Left cardiac atrium (tissue), 4 donors: Measurements from ENCODE around the gene NBEAL2. TPM values are rescaled to one million over a fixed set of nuclear protein-coding genes. Genes with fewer than 3 reads are reported as not detected.

ENCODE experiments used
- ATAC-seq, 2 donors: fragments of 200-7000 bp; cut with Tn5 transposase; one replicate each; pipeline ENCODE4 v1.9.1; 2020; ENCODE audit warnings: mild to moderate bottlenecking in 2 of 2, moderate library complexity in 2 of 2
- DNase-seq: peaks from one replicate; pipeline ENCODE4 v3.0.0-alpha.2; 2020
- intact Hi-C, 2 donors: fragments of 100-400 bp; cut with DNase I; formaldehyde crosslinking; loops; one replicate each; pipeline versions ENCODE4 v1.14.1 to v1.15.1; 2022 to 2023
- long read RNA-seq: library from polyadenylated mRNA; unstranded; transcript quantifications from one replicate; pipeline ENCODE4 v2.0.0, GENCODE V29; 2021
- total RNA-seq, 2 donors: library from RNA; stranded (reverse); fragmentation: NEBNext Ultra II Directional; extraction: Animal tissue kit (Norgen Biotek cat#: 25700); gene quantifications; one replicate each; pipeline ENCODE4 v1.2.1, GENCODE V29; 2021
- donor health status: DM: no; HTN: yes; CAD: no.
- donor health status: DM: no; HTN: yes; CAD: no; lungs with severe emphysema.
- donor health status: DM: yes; HTN: yes; CAD: no.
- donor health status: Dilated cardiomyopathy.

Gene NBEAL2
- total RNA-seq, result 10 to 100 TPM; 17.1 to 23.9 TPM
- long read RNA-seq, partial matches to known transcripts, result 0 of 2 reads
- long read RNA-seq, other reads (novel, unspliced or antisense), result 2 of 2 reads

- intact Hi-C loops, result no loop called here
Measured at GRCh38 chr3:46978985-46979944, at the start of gene NBEAL2. TSS of gene NBEAL2 (plus strand) at chr3:46979666. CDS start at chr3:46979862, 196 bp downstream.

GRCh38 chr3:46930166-46930944, 49.1 kb upstream of the NBEAL2 start:
- DNase-seq (no peak), ATAC-seq (no peak)
- intact Hi-C loops, result no loop called here

More at GRCh38 chr3:46978985-46979944, at the start of gene NBEAL2:
- ATAC-seq, result peak; percentile 84 to 86
- DNase-seq, result peak; percentile 98

GRCh38 chr3:46930945-46931403, 48.5 kb upstream of the NBEAL2 start:
- no peak for DNase-seq
- intact Hi-C loops, result no loop called here
- no peak for ATAC-seq

- no peak for ATAC-seq
- intact Hi-C loops, result no loop called here
- peak; percentile 67 for DNase-seq
Measured at GRCh38 chr3:46931631-46932331, 47.7 kb upstream of the NBEAL2 start.

- DNase-seq, result no peak
- no peak for ATAC-seq
- intact Hi-C loops, result no loop called here
Measured at GRCh38 chr3:46932455-46933225, 46.8 kb upstream of the NBEAL2 start.

- DNase-seq (no peak), ATAC-seq (no peak)
- intact Hi-C loops, result no loop called here
Measured at GRCh38 chr3:46933261-46933660, 46.2 kb upstream of the NBEAL2 start.

GRCh38 chr3:46934072-46934471, 45.4 kb upstream of the NBEAL2 start:
- intact Hi-C loops, result no loop called here
- DNase-seq (no peak), ATAC-seq (peak in 1 of 2 donors; percentile 2)

- ATAC-seq (peak; percentile 35 to 53), DNase-seq (peak; percentile 78)
- intact Hi-C loops, result no loop called here
Measured at GRCh38 chr3:46934498-46935167, 44.8 kb upstream of the NBEAL2 start.

GRCh38 chr3:46935168-46935858, 44.2 kb upstream of the NBEAL2 start:
- DNase-seq (peak; percentile 91), ATAC-seq (peak; percentile 91 to 94)
- intact Hi-C loops, result no loop called here

- intact Hi-C loops, result no loop called here
- no peak for ATAC-seq
Measured at GRCh38 chr3:46935989-46936558, 43.4 kb upstream of the NBEAL2 start.

GRCh38 chr3:46936733-46937250, 42.7 kb upstream of the NBEAL2 start:
- ATAC-seq (no peak), DNase-seq (no peak)
- intact Hi-C loops, result no loop called here

More at GRCh38 chr3:46935989-46936558, 43.4 kb upstream of the NBEAL2 start:
- DNase-seq, result no peak

- DNase-seq (no peak), ATAC-seq (no peak)
- intact Hi-C loops, result no loop called here
Measured at GRCh38 chr3:46938118-46938517, 41.3 kb upstream of the NBEAL2 start.

GRCh38 chr3:46939578-46940445, 39.7 kb upstream of the NBEAL2 start:
- no peak for DNase-seq

GRCh38 chr3:46942076-46942475, 37.4 kb upstream of the NBEAL2 start:
- intact Hi-C loops, result no loop called here
- ATAC-seq (no peak), DNase-seq (peak; percentile 2)

More at GRCh38 chr3:46939578-46940445, 39.7 kb upstream of the NBEAL2 start:
- intact Hi-C loops, result no loop called here
- no peak for ATAC-seq

- intact Hi-C loops, result no loop called here
- DNase-seq, result peak; percentile 16
- no peak for ATAC-seq
Measured at GRCh38 chr3:46942481-46943236, 36.8 kb upstream of the NBEAL2 start.
